ENCODE data around the gene RHEB. TPM values are rescaled to one million over a fixed set of nuclear protein-coding genes. Genes with fewer than 3 reads are reported as not detected.
A peak's percentile ranks its signal among the peaks of the same experiment; 100 is the strongest.

RHEB gene
- total and polyA plus RNA-seq, 2 of the 13 experiments (the other 11 are each of a cell fraction or from before 2014, with no cell fraction given) = 55.0 to 77.6 TPM

GRCh38 chr7:151518105-151518946, 1.4 kb downstream of the RHEB start (continued):
- TF ChIP-seq ZSCAN30 (CRISPR knock-in tag; IDR thresholded peaks at IDR 0.05) (peak; percentile 43; the same call in 1 of the 2 replicates), TRAFD1 (CRISPR knock-in tag; IDR thresholded peaks at IDR 0.05; ENCODE audit: borderline replicate concordance) (no peak), ATF4 (CRISPR knock-in tag; IDR thresholded peaks at IDR 0.05) (no peak), CENPT (CRISPR knock-in tag; IDR thresholded peaks at IDR 0.05; ENCODE audit: low read depth) (no peak), ZNF772 (CRISPR knock-in tag; IDR thresholded peaks at IDR 0.05) (0 out of 2 replicates have a peak, but pooled peaks have one; percentile 48), ZNF574 (CRISPR knock-in tag; IDR thresholded peaks at IDR 0.05) (peak; percentile 26; the same call in 1 of the 2 replicates), ZNF598 (CRISPR knock-in tag; IDR thresholded peaks at IDR 0.05; ENCODE audit: borderline replicate concordance) (peak; percentile 43; the same call in 1 of the 2 replicates), SP140L (CRISPR knock-in tag; IDR thresholded peaks at IDR 0.05; ENCODE audit: borderline replicate concordance) (no peak), ZKSCAN5 (CRISPR knock-in tag; IDR thresholded peaks at IDR 0.05) (no peak), ZFP82 (CRISPR knock-in tag; IDR thresholded peaks at IDR 0.05; ENCODE audit: borderline replicate concordance) (0 out of 2 replicates have a peak, but pooled peaks have one; percentile 30)

Data from HepG2 (cell line).